ENCODE measurements around the gene CCDC136. TPM values are rescaled to one million over a fixed set of nuclear protein-coding genes. Genes with fewer than 3 reads are reported as not detected.

CCDC136 gene
- total RNA-seq, 1 donor from 2014 or later = 25.3 TPM

DNA sequence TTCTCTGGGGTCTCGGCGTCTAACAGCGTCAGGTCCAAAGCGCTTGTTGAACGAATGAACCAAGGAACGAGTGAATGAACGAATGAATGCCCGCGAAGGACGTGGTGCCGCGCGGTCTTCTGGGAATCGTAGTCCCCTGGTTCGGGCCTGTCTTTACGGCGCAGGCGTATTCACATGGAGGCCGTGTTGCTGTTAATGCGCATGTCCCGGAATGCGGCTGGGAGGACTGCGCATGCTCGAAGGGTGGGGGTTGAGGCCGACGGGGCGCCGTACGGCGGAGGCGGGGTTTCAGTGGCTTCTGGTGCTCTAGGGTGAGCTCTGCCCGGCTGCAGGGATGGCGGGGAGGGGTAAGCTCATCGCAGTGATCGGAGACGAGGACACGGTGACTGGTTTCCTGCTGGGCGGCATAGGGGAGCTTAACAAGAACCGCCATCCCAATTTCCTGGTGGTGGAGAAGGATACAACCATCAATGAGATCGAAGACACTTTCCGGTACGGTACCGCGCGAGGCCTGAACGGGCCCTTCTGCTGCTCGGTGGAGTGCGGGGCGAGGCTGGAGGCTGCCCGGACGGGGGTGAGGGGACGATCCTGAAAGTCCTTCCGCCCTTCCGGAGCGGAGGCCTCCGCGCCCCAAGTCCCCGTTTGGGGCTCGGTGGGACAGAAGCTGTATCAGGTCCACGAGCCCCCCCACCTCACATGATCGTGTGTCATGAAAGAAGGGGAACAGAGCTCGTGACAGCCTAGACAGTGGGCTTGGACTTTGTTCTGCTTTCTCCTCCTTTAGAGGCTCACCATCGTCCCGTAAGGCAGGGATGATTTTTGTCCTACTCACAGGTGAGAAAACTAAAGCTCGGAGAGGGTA lies 71.0 kb downstream of the CCDC136 start, which contains the start of gene ATP6V1F:
TSS of gene ATP6V1F (plus strand) at position 286 of the 862 bp plus-strand sequence. CDS start at position 335, 49 bp downstream.
- DNase-seq (ENCODE audit: low spot score) = peak; percentile 98

DNA sequence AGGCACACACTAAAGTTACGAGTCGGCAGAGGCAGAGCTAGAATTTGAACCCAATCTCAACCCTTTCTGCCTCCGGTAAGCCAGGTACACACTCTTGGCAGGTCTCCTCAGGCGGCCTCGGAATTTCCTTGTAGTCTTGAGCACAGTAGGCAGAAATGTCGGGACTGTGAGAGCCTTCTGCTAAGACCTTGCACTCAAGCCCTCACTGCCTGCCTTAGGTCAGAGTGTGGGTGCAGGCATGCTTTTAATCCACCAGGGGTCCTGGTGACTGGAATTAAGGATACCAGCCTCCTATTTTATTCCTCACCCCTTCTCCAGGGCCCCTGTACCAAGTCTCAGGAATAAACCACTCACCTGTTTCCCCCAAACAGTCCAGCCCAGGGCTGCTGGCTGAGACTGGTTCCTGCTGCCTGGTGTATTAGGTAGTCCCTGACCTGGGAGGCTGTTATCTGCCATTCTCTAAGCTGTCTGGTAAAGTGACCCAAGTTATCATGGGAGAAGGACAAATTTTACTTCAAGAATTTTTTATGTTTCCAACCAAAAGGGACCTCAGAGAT lies 71.7 kb downstream of the CCDC136 start:
- DNase-seq (ENCODE audit: low spot score) = no peak

DNA sequence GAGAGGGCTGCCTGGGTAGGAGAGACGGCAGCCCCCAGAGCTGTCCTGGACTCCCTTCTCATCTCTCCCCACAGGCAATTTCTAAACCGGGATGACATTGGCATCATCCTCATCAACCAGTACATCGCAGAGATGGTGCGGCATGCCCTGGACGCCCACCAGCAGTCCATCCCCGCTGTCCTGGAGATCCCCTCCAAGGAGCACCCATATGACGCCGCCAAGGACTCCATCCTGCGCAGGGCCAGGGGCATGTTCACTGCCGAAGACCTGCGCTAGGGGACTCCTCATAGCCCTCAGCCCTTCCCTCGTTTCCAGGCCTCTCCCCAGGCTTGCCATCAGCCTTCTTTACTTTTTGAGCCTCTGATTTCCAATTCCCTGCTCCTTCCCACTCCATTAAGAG lies 73.5 kb downstream of the CCDC136 start:
- no peak for DNase-seq (ENCODE audit: low spot score)

DNA sequence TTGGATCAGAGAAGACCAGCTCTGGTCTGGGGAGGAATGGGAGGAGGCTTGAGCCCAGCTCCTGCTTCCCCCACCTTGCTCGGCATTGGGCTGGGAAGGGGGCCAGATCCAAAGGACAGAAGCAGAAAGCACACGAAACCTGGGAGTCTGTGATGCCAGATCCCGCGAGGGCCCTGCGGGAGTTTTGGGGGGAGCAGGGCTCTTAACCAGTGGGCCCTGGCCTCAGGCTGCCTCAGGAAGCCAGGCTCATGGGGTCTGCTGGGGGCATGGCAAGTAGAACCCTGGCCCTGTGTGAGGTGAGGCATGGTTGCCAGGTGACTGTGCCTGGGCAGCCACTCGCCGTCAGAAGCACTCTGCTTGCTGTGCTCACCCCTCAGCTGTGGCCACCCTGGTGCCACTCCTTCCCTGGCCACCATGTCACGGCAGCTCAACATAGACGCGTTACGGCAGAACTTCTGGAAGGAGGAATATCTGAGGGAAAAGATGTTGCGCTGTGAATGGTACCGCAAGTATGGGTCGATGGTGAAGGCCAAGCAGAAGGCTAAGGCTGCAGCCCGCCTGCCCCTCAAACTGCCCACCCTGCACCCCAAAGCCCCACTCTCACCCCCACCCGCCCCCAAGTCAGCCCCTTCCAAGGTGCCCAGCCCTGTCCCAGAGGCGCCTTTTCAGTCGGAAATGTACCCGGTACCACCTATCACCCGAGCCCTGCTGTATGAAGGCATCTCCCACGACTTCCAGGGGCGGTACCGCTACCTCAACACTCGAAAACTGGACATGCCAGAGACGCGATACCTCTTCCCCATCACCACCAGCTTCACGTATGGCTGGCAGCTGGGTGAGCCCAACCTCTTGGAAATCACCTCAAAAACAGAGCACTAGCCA lies 74.5 kb downstream of the CCDC136 start:
- no peak for DNase-seq (ENCODE audit: low spot score)

DNA sequence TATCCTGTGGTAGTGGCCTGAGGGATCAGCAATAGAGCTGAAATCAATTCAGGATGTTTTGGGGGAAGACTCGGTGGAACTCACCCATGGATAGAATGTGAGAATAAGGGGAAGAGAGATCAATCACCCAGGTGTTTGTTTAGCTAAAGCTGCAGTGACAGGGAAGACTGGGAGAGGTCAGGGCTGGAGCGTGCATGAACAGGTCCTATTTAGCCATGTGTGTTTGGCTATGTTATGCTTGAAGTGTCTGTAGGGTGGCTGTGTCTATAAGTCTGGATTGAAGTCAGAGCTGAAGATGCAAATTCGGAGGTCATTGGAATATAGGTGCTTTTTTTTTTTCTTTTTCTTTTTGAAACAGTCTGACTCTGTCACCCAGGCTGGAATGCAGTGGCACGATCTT lies 75.5 kb downstream of the CCDC136 start:
- no peak for DNase-seq (ENCODE audit: low spot score)

DNA sequence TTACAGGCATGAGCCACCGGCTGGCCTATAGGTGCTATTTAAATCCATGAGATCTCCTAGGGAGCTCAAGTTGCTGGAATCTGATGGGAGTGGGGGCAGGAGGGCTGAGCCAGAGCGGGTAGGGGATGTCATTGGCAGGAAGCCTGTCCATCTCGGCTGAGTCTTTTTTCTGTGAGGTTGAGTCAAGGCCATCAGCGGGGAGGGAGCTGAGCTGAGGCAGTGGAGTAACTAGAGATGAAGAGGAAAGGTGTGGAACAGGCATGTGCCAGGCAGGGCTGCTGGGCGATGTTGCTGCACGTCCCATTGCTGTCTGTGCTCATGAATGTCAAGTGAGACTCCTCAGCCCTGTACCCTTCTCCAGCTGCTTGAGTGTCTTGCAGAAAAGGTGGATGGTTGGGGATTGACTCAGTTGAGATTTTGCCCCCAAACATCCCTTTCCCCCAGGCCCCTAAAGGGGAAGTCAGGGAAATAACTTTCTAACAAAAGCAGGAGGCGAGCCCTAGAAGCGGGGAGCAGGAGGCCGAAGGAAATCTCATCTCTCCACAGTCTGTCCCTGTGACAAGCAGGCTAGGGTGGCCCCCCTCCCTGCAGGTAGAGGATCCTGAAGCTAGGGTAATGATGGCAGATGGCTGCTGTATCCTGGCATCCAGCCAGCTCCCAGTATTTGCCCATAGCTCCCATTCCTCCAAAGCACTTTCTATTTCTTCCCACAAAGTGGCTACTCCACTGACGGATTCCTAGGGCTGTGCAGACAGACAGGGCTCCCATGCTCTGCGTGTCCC lies 76.3 kb downstream of the CCDC136 start:
- DNase-seq (ENCODE audit: low spot score) = no peak

DNA sequence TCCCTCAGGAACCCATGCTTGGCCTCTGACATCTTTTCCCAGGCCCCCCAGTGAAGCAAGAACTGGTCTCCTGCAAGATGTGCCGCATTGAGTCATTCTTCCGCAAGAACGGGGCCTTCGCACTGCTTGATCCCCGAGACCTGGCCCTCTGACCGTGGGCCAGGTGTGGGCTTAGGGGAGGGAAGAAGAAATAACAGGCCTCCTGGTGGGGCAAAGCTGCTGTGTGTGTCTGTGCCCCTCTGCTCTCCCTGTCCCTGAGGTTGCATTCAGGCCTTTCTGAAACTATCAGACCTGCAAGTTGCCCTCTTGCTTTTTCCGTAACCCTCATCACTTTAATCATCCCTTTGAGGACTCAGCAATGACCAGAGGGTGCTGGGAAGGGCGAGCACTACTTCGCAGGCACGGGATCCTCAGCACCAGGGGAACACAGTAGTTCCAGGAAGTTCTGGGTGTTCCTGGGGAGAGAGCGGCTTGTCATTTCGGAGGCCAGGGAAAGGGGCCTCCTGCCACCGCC lies 76.9 kb downstream of the CCDC136 start:
- no peak for DNase-seq (ENCODE audit: low spot score)

DNA sequence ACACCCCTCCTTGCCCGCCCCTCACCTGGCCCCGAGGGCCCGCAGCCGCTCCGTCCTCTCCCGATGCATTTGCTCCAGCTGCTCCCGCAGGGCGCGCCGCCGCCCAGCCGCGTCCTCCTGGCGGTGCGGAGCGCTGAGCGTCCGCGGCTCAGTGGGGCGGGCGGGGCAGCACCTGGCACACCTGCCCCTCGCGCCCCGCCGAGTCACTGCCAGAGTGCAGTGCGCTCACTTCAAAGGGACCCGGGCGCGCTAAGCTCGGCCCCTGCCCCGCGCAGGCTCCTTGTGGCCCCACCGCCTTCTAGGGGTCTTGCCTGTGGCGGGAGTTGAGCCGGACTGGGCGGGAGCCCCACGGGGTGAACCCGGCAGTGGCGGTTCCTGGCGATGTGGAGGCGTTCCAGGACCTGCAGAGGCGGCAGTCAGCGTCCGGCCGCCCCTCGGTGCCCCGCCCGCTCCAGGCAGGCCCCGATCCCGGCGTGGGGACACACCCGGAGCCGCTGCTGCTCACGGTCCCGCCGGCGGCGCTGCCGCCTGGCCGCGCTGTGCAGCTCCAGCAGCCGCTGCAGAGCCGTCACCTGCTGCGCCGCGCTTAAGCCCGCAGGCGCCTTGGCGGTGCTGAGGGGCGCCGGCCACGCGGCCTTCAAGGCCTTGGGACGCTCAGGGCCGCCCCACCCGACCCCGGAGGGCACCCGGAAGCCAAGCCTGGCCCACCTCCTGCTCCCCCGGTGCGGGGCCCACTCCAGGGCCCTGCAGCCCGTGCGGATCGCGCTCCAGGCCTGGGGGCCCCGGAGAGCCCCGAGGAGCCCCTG lies 77.6 kb downstream of the CCDC136 start:
- no peak for DNase-seq (ENCODE audit: low spot score)

DNA sequence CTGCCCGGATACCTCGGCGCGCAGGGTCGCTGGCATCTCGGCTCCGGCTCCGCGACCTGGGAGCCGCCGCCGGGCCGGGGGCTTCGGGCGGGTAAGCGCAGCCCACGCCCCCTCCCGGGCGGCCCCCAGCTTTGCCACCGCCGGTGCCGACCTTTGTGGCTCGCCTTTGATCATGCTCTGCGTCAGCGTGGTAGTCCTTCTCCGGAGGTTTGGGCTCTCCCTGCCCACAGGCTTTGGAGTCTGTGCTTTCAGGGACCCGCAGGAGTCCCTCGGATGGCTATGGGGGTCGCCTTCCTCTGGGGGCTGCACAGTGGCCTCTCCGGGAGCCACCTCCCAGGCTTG lies 78.1 kb downstream of the CCDC136 start:
- DNase-seq (ENCODE audit: low spot score) = no peak

DNA sequence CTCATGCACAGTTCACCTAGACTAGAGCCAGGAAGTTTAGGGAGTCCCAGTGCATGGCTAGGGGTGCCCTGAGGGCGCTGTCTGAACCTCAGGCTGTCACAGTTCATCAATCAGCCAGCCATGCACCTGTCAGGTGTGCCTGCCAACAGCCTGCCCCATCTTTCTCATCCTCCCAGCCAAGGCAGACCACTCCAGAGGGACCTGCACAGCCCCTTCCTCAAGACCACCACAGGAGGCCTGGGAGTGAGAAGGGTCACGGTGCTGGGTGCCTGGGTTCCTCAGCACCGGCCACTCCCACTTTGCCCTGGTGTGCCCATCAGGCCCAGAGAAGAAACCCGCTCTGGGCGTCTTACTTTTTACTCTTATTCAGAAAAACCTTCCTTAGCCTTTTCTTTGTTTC lies 79.3 kb downstream of the CCDC136 start:
- DNase-seq (ENCODE audit: low spot score) = no peak

Other genes with a start within 250 kb of the CCDC136 start
- 2.6 TPM for gene GARIN1A, start 119.7 kb upstream of the CCDC136 start, total RNA-seq
- gene CALU, start 52.6 kb upstream of the CCDC136 start, total RNA-seq = 75.8 TPM
- gene OPN1SW, start 16.2 kb upstream of the CCDC136 start, total RNA-seq = not detected
- 236 TPM for gene FLNC, start 38.4 kb downstream of the CCDC136 start, total RNA-seq
- 118 TPM for gene ATP6V1F, start 70.9 kb downstream of the CCDC136 start, total RNA-seq
- gene KCP, start 118.7 kb downstream of the CCDC136 start, total RNA-seq = 5.2 TPM
- 18.8 TPM for gene IRF5, start 146.0 kb downstream of the CCDC136 start, total RNA-seq